Measurements from ENCODE around the gene PTAR1.

Gene PTAR1

GRCh38 chr9:69798744-69799143, 38.9 kb upstream of the PTAR1 start:
- no peak overlapping the region for H3K9ac ChIP-seq (ENCODE audit: low read length)
- no peaks in the 10 kb centered on the region for H3K36me3 ChIP-seq (replicated peaks; ENCODE audit: insufficient read depth, low read length)
- no peak overlapping the region for H2AFZ ChIP-seq (ENCODE audit: low read length)
- H3K9me2 ChIP-seq (replicated peaks; ENCODE audit: insufficient read depth, low read length), result no peaks in the 10 kb centered on the region
- H3K4me1 ChIP-seq (ENCODE audit: low read length), result no peaks in the 10 kb centered on the region
- TF ChIP-seq EZH2phosphoT487 (IDR thresholded peaks at IDR 0.05; ENCODE audit: low read length), result no peak
- no peak for TF ChIP-seq EZH2 (optimal IDR thresholded peaks at IDR 0.05; ENCODE audit: low read depth, low read length)
- no peak for TF ChIP-seq CTCF (IDR thresholded peaks at IDR 0.05; ENCODE audit: low read length)
- H3K27ac ChIP-seq (ENCODE audit: low read length), result no peak overlapping the region
- no peaks in the 10 kb centered on the region for H3K27me3 ChIP-seq (replicated peaks; ENCODE audit: insufficient read depth, low read length)
- H4K20me1 ChIP-seq (ENCODE audit: insufficient read depth, low read length), result no peaks in the 10 kb centered on the region
- H3K4me3 ChIP-seq (ENCODE audit: low read length), result no peak overlapping the region
- no peak for DNase-seq
- no peaks in the 10 kb centered on the region for H3K9me3 ChIP-seq (replicated peaks; ENCODE audit: insufficient read depth, low read length)
- no peak overlapping the region for H3K4me2 ChIP-seq (ENCODE audit: low read depth, low read length)
- no peaks in the 10 kb centered on the region for H3F3A ChIP-seq (ENCODE audit: insufficient read depth, low read length)
- no peaks in the 10 kb centered on the region for H3K79me2 ChIP-seq (ENCODE audit: low read length)

DNA sequence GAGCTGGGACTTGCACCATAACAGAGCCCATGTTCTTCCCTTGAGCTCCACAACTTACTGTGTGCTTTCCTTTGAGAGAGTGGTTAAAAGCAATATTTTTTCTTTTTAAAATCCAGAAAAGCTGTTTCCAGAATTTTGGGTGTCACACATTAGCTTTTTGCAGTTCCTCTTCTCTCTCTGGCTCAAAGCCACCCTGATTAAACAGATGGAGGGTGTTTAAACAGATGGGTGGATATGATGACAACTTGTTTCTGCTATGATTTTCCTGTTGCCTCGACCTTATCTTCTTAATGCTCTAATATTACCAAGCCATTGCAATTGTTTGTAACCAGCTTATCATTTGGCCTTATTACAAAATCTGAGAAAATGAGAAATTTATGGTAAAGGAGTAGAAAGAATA, 37.9 kb upstream of the PTAR1 start:
- Histone ChIP-seq H3K9me3 (replicated peaks; ENCODE audit: insufficient read depth, low read length) (no peaks in the 10 kb centered on the region), H4K20me1 (ENCODE audit: insufficient read depth, low read length) (no peaks in the 10 kb centered on the region), H3K36me3 (replicated peaks; ENCODE audit: insufficient read depth, low read length) (no peaks in the 10 kb centered on the region), H3K9me2 (replicated peaks; ENCODE audit: insufficient read depth, low read length) (no peaks in the 10 kb centered on the region), H3K4me1 (ENCODE audit: low read length) (no peaks in the 10 kb centered on the region), H3K9ac (ENCODE audit: low read length) (no peak overlapping the region), H3F3A (ENCODE audit: insufficient read depth, low read length) (no peaks in the 10 kb centered on the region), H2AFZ (ENCODE audit: low read length) (no peak overlapping the region), H3K27ac (ENCODE audit: low read length) (no peak overlapping the region), H3K4me3 (ENCODE audit: low read length) (no peak overlapping the region), H3K4me2 (ENCODE audit: low read depth, low read length) (no peak overlapping the region), H3K79me2 (ENCODE audit: low read length) (no peaks in the 10 kb centered on the region), H3K27me3 (replicated peaks; ENCODE audit: insufficient read depth, low read length) (no peaks in the 10 kb centered on the region)
- TF ChIP-seq CTCF (IDR thresholded peaks at IDR 0.05; ENCODE audit: low read length), result no peak
- no peak for TF ChIP-seq EZH2 (optimal IDR thresholded peaks at IDR 0.05; ENCODE audit: low read depth, low read length)
- no peak for TF ChIP-seq EZH2phosphoT487 (IDR thresholded peaks at IDR 0.05; ENCODE audit: low read length)
- DNase-seq, result no peak

GRCh38 chr9:69794356-69794755, 34.5 kb upstream of the PTAR1 start:
- TF ChIP-seq EZH2 (optimal IDR thresholded peaks at IDR 0.05; ENCODE audit: low read depth, low read length), result no peak
- TF ChIP-seq EZH2phosphoT487 (IDR thresholded peaks at IDR 0.05; ENCODE audit: low read length), result no peak
- TF ChIP-seq CTCF (IDR thresholded peaks at IDR 0.05; ENCODE audit: low read length), result no peak
- no peak overlapping the region for H3K4me2 ChIP-seq (ENCODE audit: low read depth, low read length)
- H3K27me3 ChIP-seq (replicated peaks; ENCODE audit: insufficient read depth, low read length), result no peaks in the 10 kb centered on the region
- no peaks in the 10 kb centered on the region for H3K4me1 ChIP-seq (ENCODE audit: low read length)
- H3F3A ChIP-seq (ENCODE audit: insufficient read depth, low read length), result no peaks in the 10 kb centered on the region
- no peak overlapping the region for H2AFZ ChIP-seq (ENCODE audit: low read length)
- H3K9me3 ChIP-seq (replicated peaks; ENCODE audit: insufficient read depth, low read length), result no peaks in the 10 kb centered on the region
- H3K9ac ChIP-seq (ENCODE audit: low read length), result no peak overlapping the region
- no peak for DNase-seq
- H3K79me2 ChIP-seq (ENCODE audit: low read length), result no peaks in the 10 kb centered on the region
- no peak overlapping the region for H3K27ac ChIP-seq (ENCODE audit: low read length)
- no peaks in the 10 kb centered on the region for H3K9me2 ChIP-seq (replicated peaks; ENCODE audit: insufficient read depth, low read length)
- H3K4me3 ChIP-seq (ENCODE audit: low read length), result no peak overlapping the region
- no peaks in the 10 kb centered on the region for H3K36me3 ChIP-seq (replicated peaks; ENCODE audit: insufficient read depth, low read length)
- H4K20me1 ChIP-seq (ENCODE audit: insufficient read depth, low read length), result no peaks in the 10 kb centered on the region

All from MM.1S (cell line).